ENCODE measurements around the gene JUNB.
A peak's percentile ranks its signal among the peaks of the same experiment; 100 is the strongest.

JUNB gene

DNA sequence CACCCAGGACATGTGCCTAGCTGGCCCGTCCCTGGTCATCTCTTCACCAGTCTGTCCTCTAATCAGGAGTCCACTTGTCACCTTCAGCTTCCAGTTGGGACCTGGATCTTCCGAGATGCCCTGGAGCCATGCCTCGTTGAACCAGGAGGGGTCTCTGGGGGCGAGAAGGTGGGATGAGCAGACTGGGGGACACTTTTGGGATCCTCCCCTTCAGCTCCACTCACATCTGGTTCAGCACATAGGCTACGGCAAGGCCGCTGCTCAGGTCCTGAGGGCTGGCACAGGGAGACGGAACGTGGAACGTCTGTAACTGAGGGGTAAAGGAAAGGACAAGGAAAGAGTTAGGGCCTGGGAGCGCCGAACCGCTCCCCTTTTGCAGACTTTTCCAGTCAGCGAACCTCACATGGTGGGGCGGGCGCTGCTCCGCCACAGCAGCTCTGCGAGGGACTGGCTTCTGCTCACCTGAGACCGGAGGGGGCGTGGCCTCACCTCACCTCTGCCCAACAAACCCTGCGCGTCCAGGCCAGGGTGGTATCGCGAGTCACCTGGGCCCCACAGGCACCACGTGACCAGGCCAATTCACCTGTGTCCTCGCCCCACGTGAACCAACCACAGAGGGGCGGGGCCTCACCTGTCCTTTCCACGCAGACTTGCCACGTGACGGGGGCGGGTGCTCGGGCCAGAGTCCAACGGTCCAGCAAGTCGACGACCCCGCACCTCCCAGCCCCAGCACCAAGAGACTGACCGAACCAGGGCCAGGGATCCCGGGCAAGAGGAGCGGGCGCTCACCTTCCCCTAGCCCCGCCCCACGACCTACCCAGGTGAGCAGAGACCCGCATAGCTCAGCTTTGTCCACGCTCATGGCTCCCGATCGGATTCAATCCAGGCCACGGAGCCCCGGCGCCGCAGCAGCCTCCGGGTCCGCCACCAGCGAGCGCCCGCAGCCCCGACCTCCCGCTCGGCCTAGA is 16.4 kb upstream of the JUNB start, which contains the start of gene HOOK2:
HOOK2 (minus strand) TSS at position 965 of the 968 bp plus-strand sequence; CDS start at position 862, 103 bp downstream.
- no peak for DNase-seq

DNA sequence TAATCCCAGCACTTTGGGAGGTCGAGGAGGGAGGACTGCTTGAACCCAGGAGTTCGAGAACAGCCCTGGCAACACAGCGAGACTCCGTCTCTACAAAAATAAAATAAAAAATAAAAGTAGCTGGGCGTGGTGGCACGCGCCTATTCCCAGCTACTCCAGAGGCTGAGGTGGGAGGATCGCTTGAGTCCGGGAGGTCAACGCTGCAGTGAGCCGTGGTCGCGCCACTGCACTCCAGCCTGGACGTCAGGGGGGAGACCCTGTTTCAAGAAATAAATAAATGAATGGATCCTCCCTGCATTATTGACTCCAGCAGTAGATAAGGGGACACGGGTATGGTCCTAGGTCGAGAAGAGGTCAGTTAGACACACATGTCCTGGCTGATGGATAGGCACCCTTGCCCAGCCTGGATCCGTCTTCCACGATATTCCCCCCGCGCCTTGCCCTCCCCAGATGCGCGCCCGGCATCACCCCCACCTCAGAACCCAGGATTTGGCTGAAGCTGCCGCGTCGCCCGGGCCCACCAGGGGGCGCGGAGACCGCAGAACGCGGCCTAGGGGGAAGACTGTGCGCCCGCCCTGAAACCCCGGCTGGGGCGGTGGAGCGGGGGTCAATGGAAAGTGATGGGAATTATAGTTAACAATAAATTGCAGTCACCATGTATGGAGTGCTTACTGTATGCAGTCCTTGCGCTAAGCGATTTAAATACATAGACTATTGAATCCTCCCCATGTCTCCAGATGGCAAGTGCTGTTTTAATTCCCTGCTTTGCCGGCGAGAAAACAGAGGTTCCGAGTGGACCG is 13.9 kb upstream of the JUNB start:
- peak in 1 of 2 experiments; percentile 56 for DNase-seq

DNA sequence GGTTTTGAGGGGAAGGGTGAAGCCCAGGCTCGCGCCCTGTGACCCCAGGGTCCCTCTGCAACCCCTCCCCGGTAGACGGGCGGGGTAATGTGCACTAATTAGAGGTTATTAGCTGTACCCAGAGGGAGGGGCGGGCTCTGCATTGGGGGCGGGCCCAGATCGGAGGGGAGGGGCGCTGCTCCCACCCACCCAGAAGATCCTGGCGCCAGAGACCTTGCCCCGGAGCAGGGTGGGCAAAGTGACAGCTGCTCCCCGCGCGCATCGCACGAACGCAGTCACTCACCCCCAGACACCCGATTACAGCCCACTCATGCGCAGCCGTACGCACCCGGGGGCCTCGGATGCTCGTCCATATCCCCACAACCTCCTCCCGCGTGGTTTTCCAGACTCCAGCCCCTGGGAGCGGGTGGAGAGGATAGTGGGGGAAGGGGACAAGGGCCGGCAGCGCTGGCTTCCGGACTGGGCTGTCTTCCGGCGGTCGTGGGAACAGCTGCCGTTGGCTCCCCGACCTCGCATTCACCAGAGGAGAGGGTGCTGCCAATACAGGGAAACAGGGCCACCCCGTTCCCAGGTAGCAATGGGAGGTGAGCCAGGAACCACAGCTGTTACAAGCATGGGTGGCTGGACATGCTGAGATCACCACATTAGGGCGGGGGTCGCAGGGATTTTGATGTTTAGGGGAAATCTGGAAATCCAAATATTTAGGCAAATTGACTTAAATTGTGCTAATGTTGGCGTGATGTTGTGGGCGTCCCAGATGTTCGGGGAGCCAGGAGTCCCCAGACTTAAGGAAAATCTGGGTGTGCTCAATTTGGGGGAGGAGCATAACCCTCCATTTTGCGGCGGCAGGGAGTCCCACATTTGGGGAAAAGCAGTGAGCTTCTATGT is 13.0 kb upstream of the JUNB start:
- DNase-seq: peak in 1 of 2 experiments; percentile 47

DNA sequence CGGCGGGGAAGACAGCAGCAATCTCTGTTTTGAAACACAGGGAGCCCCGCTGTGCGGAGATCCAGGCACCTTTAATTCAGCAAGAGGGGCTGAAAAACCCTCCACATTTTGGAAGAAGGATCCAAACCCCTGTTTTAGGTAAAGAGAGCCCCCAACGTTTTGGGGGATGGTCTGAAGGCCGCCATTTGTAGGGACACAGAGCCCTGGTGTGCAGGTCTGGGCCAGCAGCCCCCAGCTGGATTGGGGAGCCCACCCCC is 12.5 kb upstream of the JUNB start:
- DNase-seq: no peak

DNA sequence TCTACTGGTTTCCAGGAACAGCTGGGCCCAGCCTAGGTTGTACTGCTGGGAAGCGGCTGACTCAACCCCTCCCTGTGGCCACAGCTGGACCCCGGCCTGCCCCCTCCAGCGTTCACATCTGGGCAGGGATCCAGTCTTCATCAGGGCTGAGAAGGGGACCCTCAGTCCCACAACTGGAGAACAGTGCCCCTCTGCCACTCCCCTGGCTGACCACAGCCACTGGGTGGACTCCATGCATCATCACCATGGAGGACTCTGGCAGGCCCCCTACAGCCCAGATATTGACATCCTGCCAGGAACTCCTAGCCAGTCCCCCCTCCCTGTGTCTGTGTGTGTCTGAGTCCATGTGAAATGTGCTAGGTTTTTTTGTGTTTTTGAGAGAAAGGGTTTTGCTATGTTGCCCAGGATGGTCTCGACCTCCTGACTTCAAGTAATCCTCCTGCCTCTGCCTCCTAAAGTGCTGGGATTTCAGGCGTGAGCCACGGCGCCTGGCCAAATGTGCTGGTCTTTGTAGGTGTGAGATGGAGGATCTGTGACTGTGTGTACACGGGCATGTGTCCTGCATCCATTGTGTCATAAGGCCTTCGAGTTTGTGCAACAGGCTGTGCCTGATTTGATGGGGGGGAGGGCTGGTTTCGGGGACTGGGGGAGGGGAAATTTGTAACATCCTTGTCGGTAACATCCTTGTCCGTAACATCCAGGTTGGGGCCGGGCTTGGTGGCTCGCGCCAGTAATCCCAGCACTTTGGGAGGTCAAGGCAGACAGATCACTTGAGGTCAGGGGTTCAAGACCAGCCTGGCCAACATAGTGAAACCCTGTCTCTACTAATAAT is 11.9 kb upstream of the JUNB start:
- DNase-seq: peak; percentile 38

DNA sequence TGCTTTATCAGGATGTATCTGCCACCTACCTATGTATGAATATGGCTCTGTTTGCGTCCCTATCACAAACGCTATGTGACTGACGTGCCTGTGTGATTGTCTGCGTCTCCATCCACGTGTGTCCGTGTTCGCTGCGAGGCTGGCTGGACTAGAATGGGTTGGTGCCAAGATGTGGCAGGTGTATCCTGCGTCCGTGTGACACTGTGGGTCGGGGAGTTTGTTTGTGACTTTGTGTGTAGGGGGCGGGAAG is 9.2 kb upstream of the JUNB start:
- no peak for DNase-seq

DNA sequence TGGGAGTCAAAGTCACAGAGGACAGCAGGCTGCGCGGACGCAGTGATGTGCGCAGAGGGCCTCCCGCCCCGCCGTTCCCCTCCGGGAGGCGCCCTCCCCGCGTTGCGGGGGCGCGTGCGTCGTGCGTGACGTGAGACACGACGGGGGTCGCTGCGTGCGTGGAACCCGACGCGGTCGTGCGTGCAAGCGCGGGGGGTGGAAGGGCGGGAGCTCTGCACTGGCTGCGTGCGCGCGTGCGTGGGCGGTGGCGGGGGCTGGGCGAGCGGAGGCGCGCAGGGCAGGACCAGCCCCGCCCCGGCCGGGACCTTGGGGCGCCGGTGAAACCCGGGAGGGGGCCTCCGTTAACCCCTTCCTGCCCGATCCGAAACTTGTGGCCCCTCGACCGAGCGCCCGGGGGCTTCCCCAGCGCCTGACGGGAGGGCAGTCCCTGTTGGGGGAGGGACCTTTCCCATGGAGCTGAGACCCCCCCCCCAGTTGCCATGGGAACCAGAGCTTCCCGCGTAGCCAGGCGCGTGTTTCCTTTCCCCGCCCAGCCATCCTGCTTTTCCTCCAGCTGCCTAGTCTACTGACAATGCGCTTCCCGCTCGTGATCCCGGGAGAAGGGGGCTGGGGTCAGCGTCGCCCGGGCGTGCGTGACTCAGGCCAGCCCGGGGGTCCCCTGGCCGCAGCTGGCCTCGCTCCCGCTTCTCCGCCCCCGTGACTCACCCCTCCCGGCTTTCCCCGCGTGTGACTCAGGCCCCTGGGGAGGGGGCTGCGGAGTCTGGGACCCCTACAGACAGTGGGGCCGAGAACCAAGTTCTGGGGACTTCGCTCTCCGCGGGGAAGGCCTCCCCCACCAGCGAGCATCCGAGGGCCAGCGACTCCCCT is 8.6 kb upstream of the JUNB start:
- peak in 1 of 2 experiments; percentile 74 for DNase-seq

DNA sequence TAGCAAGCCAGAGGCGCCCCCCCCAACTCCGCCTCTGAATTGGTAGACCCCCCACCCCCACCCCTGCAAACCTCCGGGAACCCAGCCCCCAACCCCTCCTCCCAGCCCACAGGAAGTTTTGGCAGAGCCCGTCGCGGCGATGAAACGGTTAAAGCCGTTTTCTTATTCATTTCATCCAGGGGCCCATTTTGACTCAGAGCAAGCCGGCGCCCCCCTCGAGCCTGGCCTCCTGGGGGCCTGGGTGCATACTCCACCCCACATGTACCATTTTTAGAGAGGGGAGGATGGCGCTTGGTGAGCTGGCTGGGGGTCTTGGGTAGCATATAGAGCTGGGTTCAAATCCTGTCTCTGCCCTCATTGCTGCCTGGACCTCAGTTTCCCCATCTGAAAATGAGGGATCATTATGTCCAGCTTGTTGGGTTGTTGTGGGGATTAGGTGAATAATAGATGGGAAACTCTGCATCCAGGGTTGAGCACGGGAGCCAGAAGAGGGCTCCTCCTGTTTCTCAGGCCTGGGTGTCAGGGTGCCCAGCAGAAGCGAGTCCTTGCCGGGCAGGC is 7.9 kb upstream of the JUNB start:
- DNase-seq: no peak

DNA sequence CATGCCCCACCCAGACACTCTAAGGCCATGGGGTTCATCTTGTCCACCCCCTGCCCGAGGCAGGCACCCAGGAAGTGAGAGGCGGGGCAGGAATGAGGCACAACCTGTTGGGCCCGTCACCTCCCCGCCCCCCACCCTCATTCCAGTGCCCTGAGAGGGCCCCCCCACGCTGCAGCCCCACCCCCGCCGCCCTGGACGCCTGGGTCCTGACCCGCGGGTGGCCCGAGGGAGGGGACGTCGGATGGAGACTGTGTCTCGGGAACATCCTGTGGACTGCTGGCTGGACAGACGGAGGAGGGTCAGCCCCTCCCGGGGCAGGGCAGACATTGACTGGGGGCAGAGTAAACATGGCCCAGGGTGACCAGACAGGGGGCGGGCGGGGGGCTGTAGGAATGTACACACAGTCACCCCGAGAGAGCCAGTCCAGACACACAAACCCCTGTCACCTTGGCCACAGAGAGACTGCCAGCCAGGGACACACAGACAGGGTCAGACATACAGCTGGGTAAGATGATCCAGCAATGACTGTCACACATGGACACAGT is 7.4 kb upstream of the JUNB start:
- no peak for DNase-seq

DNA sequence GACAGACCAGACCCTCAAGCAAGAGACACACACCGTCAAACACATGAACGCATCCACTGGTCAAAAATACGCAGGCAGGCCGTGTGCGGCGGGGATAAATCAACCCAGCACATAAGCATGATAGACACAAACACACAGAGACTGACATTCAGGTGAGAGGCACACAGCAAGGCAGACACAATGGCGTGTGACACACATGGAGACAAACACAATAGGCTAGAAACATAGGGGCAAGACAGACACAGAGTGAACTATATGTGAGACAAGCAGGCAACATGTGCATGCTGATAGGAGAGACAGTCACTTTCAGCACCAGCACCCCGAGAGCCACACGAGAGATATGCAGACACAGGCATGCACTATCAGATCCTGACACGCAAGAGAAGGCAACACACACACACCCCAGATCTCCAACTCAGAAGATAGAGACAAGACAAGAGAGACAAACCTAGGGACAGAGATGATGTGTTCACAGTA is 6.9 kb upstream of the JUNB start:
- DNase-seq: no peak

DNA sequence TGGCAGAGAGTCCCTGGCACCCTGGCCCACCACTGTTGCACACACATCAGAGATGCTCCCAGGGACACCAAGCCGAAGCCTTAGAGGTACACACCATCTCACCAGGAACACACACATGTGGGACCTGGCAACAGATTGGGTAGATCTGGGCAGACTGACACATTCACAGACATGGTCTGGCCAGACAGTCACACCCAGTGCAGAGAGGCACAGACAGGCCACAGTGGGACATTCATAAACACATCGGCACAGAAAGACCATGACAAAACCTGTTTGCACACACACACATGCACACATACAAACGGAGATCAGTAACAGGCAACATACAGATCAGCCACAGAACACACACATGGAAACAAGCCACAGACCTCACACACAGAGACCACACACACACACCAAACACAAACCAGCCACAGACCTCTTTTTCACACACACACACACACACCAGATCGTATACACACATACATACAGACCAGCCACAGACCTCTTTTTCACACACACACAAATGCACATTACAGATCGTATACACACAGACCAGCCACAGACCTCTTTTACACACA is 6.3 kb upstream of the JUNB start:
- DNase-seq: no peak

DNA sequence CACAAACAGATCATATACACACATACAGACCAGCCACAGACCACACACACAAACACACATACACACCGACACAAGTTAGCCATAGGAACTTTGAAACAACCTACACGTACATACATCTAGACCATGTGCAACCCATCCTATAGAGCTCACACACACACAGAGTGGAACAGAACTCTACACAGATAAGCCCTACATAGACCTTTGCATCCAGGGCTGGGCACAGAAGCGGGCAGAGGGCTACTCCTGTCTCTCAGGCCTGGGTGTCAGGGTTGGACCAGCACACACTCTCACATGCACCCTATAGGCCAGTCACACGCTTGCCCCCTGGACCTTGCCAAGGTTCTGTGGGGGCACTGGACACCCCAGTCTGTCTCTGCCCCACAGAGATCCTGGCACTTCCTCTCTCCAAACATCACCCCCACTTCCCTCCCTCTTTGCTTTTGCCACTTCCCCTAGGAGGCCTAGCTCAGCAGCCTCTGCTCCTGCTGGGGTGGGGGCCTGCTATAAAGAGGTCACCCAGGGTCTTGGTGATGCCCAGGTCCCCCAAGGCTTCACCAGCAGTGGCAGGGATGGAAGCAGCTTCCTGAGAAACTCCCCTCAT is 5.8 kb upstream of the JUNB start:
- DNase-seq: no peak

DNA sequence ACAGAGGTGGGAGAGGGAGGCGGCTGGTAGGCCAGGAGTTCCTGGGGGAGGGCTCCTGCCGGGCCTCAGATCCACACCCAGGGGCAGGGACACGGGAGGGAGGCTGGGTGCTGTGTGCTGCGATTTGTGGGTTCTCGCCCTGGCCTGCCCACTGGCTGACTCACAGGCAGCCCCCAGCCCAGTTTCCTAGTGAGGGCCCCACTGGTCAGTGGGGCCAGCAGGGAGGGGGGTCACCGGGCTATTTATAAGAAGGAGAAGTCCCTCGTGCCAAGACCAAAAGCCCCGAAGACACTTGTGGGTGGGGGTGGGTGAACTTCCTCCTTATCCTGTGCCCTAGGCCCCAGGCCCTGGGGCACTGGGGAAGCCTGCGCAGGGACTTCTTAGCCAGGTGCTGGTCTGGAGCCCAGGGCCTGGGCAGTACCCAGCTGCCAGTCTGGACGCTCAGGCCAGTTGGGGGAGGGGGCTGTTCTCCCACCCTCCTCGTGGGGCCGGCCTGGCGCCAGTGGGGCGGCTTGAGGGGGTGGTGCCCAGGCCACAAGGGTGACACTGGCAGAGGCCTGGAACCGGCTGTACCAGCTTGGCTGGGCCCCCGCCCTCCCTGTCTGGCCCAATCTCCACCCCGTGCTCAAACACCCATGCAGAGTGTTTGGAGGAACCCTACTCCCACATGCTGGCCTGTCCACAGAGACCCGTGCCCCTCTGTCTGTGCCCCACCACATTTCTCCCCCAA is 5.0 kb upstream of the JUNB start:
- no peak for DNase-seq

DNA sequence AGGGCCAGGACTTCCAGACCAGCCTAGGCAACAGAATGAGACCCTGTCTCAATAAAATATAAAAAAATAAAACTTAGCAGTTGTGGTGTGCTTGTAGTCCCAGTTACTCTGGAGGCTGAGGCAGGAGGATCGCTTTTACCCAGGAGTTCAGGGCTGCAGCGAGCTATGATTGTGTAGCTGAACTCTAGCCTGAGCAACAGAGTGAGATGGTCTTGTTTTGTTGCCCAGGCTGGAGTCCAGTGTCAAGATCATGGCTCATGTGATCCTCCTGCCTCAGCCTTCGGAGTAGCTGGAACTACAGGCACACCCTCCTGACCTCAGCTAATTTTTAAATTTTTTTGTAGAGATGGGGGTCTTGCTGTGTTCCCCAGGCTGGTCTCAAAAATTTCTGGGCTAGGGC is 4.3 kb upstream of the JUNB start:
- DNase-seq: no peak

DNA sequence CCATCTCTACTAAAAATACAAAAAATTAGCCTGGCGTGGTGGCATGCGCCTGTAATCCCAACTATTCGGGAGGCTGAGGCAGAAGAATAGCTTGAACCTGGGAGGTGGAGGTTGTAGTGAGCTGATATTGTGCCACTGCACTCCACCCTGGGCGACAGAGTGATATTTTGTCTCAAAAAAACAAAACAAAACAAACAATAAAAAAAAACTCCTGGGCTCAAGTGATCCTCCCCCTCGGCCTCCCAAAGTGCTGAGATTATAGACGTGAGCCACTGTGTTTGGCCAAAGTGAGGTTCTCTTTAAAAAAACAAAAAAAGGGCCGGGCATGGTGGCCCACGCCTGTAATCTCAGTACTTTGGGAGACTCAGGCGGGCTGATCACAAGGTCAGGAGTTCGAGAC is 3.8 kb upstream of the JUNB start:
- DNase-seq: no peak

DNA sequence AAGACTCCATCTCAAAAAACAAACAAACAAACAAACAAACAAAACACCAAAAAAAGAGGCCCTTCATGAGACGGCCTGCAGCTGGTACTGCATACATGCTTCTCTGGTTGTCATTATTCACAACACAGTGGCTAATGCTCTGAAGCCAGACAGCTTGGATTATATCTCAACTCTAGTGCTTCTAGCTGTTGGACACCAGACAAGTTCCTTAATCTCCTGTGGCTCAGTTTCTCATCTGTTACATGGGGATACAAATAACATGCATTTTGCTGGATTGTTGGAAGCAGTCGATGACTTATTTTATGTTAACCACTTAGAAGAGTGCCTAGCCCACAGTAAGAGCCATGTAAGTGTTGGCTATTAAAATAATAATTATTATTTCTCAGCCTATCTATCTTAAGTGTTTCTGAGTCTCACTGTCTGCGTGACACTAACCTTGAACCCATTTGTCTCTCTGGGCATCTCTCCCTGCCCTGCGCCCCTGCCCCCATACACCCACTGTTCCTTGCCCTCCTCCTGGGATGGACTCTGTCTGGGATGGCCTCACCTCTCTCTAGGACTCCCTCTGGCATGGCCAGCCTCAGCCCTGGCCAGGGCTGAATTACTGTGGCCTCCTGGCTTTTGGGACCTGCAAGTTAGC is 3.1 kb upstream of the JUNB start:
- DNase-seq: no peak

DNA sequence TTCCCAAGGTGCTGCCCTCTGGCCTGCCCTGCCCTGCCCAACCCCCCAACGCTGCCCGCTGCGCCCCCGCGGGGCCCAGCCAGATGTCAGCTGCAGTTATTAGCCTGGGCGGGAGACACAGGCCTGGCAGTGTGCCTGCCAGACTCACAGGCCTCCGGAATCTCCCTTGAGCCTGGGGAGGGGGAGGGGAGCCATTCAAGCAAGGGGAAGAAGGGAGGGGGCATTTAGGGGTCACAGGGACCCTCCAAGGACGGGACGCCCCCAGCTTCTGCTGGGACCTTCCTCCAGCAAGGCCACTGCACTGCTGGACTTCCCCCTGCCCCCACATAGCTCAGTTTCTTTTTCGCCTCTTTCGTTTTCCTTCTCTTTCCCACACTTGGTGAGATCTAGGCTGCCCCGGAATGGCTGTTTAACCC is 2.6 kb upstream of the JUNB start:
- peak in 1 of 2 experiments; percentile 58 for DNase-seq

DNA sequence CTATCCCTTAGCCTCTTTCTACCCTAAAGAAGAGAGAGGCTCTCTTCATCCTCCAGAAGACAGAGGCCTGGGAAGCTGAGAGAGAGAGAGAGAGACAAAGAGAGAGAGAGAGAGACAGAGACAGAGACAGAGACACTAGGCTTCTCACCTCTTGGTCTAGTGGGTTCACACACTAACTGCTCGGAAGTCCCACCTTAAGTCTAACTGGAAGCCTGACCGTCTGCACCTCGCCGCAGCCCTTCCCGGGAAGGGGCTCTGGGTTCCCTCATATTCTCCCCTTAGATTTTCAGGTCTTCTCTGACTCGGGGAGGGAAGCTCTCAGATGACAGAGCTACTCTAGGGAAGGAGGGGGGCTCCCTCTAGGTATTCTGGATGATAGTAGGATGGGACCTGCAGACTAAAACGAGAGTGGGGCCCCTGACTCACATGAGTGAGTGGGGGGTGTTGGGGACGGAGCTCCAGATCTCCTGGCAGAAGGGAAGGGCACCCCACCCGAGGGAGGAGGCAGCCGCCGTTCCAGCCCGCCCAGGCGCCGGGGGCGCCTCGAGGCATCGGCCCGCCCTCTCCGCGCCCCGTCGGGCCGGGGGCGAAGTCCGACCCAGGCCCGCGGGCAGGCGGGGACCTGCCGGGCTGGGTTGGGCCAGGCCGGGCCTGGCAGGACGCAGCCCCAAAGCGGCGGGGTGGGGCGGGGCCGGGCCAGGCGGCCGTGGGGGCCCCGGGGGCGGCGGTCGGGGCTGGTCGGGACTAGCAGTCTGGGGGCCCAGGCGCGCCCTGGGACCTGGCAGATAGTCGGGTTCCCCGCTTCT is 2.0 kb upstream of the JUNB start:
- no peak for DNase-seq

Measured in SW 1271 (cell line).